ENCODE results near the gene FADD. TPM values are rescaled to one million over a fixed set of nuclear protein-coding genes. Genes with fewer than 3 reads are reported as not detected.

FADD gene
- total RNA-seq, 2 donors from 2014 or later: 9.1 to 14.2 TPM

- Histone ChIP-seq H3K36me3 (replicated peaks in 1 of 2; ENCODE audit: insufficient read depth in 1 of 2, low read depth in 2 of 2) (no peaks in the 10 kb centered on the region), H3K9me3 (no peaks in the 10 kb centered on the region), H3K4me1 (no peaks in the 10 kb centered on the region), H3K27ac (no peak overlapping the region), H3K27me3 (no peaks in the 10 kb centered on the region), H3K4me3 (no peak overlapping the region)
- ATAC-seq (no peak), DNase-seq (peak in 2 of 4 donors; percentile 22 to 39)
- 75 to 83% methylated on average over 34 to 39 of the region's 39 CpGs for WGBS, 2 donors
- no peak for TF ChIP-seq POLR2A (IDR thresholded peaks at IDR 0.05)
- TF ChIP-seq, protein P1, sequence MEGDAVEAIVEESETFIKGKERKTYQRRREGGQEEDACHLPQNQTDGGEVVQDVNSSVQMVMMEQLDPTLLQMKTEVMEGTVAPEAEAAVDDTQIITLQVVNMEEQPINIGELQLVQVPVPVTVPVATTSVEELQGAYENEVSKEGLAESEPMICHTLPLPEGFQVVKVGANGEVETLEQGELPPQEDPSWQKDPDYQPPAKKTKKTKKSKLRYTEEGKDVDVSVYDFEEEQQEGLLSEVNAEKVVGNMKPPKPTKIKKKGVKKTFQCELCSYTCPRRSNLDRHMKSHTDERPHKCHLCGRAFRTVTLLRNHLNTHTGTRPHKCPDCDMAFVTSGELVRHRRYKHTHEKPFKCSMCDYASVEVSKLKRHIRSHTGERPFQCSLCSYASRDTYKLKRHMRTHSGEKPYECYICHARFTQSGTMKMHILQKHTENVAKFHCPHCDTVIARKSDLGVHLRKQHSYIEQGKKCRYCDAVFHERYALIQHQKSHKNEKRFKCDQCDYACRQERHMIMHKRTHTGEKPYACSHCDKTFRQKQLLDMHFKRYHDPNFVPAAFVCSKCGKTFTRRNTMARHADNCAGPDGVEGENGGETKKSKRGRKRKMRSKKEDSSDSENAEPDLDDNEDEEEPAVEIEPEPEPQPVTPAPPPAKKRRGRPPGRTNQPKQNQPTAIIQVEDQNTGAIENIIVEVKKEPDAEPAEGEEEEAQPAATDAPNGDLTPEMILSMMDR (IDR thresholded peaks at IDR 0.05): peak in 4 of 7 experiments; percentile 33 to 37 (median 34)
- intact Hi-C loops (cut with DNase I): no loop called here
Measured at GRCh38 chr11:70176940-70177689, 26.0 kb upstream of the FADD start.

- ATAC-seq (no peak), DNase-seq (no peak)
- Histone ChIP-seq H3K27me3 (no peaks in the 10 kb centered on the region), H3K27ac (no peak overlapping the region), H3K4me1 (no peaks in the 10 kb centered on the region), H3K36me3 (replicated peaks in 1 of 2; ENCODE audit: insufficient read depth in 1 of 2, low read depth in 2 of 2) (no peaks in the 10 kb centered on the region), H3K9me3 (no peaks in the 10 kb centered on the region), H3K4me3 (no peak overlapping the region)
- TF ChIP-seq, protein P1 (IDR thresholded peaks at IDR 0.05): no peak
- no peak for TF ChIP-seq POLR2A (IDR thresholded peaks at IDR 0.05)
- intact Hi-C loops (cut with DNase I): loop anchor here (10.0 kb wide), 1 partner anchor 486 kb away; no protein-coding TSS in a partner anchor
- whole genome bisulfite sequencing, 2 donors: 78% methylated on average over 11 of the region's 11 CpGs; no CpG with 5 or more reads in 1 of the 2 donors
Measured at GRCh38 chr11:70180906-70181305, 22.2 kb upstream of the FADD start.

DNA sequence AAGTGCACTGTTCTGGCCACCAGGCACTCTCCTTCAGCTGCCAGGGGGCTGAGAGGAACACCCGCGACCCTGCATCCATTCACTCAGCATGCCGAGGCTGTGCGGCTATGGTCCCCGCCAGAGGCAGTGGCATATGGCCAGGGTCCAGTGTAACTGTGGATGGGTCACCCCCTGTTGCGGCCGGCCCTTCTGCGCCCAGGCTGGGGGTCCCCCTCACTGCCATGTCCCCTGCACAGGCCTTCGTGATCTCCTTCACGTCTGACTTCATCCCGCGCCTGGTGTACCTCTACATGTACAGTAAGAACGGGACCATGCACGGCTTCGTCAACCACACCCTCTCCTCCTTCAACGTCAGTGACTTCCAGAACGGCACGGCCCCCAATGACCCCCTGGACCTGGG, 20.8 kb upstream of the FADD start:
- no peak overlapping the region for H3K27ac ChIP-seq
- intact Hi-C loops (cut with DNase I): loop anchor here (10.0 kb wide), 1 partner anchor 487 kb away; no protein-coding TSS in a partner anchor

DNA sequence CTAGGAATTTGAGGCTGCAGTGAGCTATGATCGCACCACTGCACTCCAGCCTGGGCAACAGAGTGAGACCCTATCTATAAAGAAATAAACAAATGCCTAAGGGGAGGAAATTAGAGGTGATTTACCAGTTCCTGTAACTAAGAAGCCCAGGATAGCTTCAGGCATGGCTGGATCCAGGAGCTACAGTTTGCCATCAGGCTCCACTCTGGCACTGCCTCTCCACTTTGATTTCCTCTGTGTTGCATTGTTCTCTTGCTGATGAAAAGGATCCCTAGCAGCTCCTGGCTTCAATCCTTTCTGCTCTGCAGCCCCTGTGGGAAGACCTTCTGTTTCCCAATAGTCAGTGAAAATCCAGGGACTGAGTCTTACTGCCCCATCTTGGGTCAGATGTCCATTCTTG, 20.1 kb upstream of the FADD start:
- Histone ChIP-seq H3K4me3 (no peak overlapping the region), H3K27me3 (no peaks in the 10 kb centered on the region), H3K27ac (no peak overlapping the region), H3K4me1 (no peaks in the 10 kb centered on the region), H3K36me3 (replicated peaks in 1 of 2; ENCODE audit: insufficient read depth in 1 of 2, low read depth in 2 of 2) (no peaks in the 10 kb centered on the region), H3K9me3 (no peaks in the 10 kb centered on the region)
- intact Hi-C loops (cut with DNase I): loop anchor here (10.0 kb wide), 1 partner anchor 488 kb away; no protein-coding TSS in a partner anchor
- TF ChIP-seq, protein P1 (IDR thresholded peaks at IDR 0.05): no peak
- no peak for TF ChIP-seq POLR2A (IDR thresholded peaks at IDR 0.05)
- no peak for ATAC-seq
- DNase-seq: no peak
- 92 to 100% methylated on average over 1 of the region's 1 CpG for WGBS, 2 donors

More for the DNA sequence above, 20.8 kb upstream of the FADD start:
- Histone ChIP-seq H3K27me3 (no peaks in the 10 kb centered on the region), H3K4me3 (no peak overlapping the region), H3K36me3 (replicated peaks in 1 of 2; ENCODE audit: insufficient read depth in 1 of 2, low read depth in 2 of 2) (no peaks in the 10 kb centered on the region), H3K4me1 (no peaks in the 10 kb centered on the region), H3K9me3 (no peaks in the 10 kb centered on the region)
- no peak for DNase-seq
- no peak for ATAC-seq
- TF ChIP-seq POLR2A (IDR thresholded peaks at IDR 0.05): no peak
- TF ChIP-seq, protein P1 (IDR thresholded peaks at IDR 0.05): no peak
- WGBS, 2 donors: 78 to 80% methylated on average over 17 to 18 of the region's 18 CpGs

Data from body of pancreas (tissue), 4 donors.